IMR-90 (cell line): ENCODE data around the gene FH.

Experiments used
- BHLHE40 ChIP-seq: fragments of 150-350 bp; IDR thresholded peaks from 2 replicates; pipeline ENCODE4 v1.6.1; 2016; ENCODE audit warnings: mild to moderate bottlenecking, low read depth, low read length
- CEBPB ChIP-seq: IDR thresholded peaks from 2 replicates; pipeline ENCODE4 v1.6.1; 2012; ENCODE audit warnings: low read depth, low read length, improper control_type of control experiment
- CHD1 ChIP-seq: IDR thresholded peaks from 2 replicates; pipeline ENCODE4 v1.6.1; 2012; ENCODE audit warnings: low read depth, low read length, improper control_type of control experiment
- FOS ChIP-seq: fragments of 150-350 bp; IDR thresholded peaks from 2 replicates; pipeline ENCODE4 v1.6.1; 2016; ENCODE audit warnings: low read depth, low read length
- MAZ ChIP-seq: IDR thresholded peaks from 2 replicates; pipeline ENCODE4 v1.6.1; 2012; ENCODE audit warnings: low read depth, mild to moderate bottlenecking, low read length, improper control_type of control experiment, moderate library complexity, borderline replicate concordance
- MXI1 ChIP-seq: IDR thresholded peaks from 2 replicates; pipeline ENCODE4 v1.6.1; 2012; ENCODE audit warnings: low read depth, mild to moderate bottlenecking, low read length, moderate library complexity, borderline replicate concordance
- NFE2L2 ChIP-seq: fragments of 150-350 bp; IDR thresholded peaks from 2 replicates; pipeline ENCODE4 v1.6.1; 2016; ENCODE audit warnings: low read depth, mild to moderate bottlenecking, low read length
- POLR2A ChIP-seq: IDR thresholded peaks from 2 replicates; pipeline ENCODE4 v1.6.1; 2012; ENCODE audit warnings: mild to moderate bottlenecking, low read depth, low read length
- RAD21 ChIP-seq: IDR thresholded peaks from 2 replicates; pipeline ENCODE4 v1.6.1; 2012; ENCODE audit warnings: low read length, improper control_type of control experiment
- RCOR1 ChIP-seq: IDR thresholded peaks from 2 replicates; pipeline ENCODE4 v1.6.1; 2012; ENCODE audit warnings: mild to moderate bottlenecking, low read length, improper control_type of control experiment; ENCODE audit not compliant: insufficient replicate concordance
- RFX5 ChIP-seq: IDR thresholded peaks from 2 replicates; pipeline ENCODE4 v1.8.0; 2012; ENCODE audit warnings: low read depth, mild to moderate bottlenecking, low read length, moderate library complexity
- USF2 ChIP-seq: fragments of 150-350 bp; IDR thresholded peaks from 2 replicates; pipeline ENCODE4 v1.6.1; 2017; ENCODE audit warnings: mild to moderate bottlenecking, antibody characterized with exemption, low read length, low read depth
- TF ChIP-seq, protein P1 (sequence below): conservative IDR thresholded peaks from 2 replicates; pipeline ENCODE4 v1.5.1; 2012; ENCODE audit warnings: mild to moderate bottlenecking, low read depth, low read length, improper control_type of control experiment
- TF ChIP-seq, protein P2 (sequence below): fragments of 150-350 bp; IDR thresholded peaks from 2 replicates; pipeline ENCODE4 v1.6.1; 2016; ENCODE audit warnings: low read depth, mild to moderate bottlenecking, low read length, moderate library complexity, borderline replicate concordance

- TF ChIP-seq CHD1, result no peak
- TF ChIP-seq, protein P1, sequence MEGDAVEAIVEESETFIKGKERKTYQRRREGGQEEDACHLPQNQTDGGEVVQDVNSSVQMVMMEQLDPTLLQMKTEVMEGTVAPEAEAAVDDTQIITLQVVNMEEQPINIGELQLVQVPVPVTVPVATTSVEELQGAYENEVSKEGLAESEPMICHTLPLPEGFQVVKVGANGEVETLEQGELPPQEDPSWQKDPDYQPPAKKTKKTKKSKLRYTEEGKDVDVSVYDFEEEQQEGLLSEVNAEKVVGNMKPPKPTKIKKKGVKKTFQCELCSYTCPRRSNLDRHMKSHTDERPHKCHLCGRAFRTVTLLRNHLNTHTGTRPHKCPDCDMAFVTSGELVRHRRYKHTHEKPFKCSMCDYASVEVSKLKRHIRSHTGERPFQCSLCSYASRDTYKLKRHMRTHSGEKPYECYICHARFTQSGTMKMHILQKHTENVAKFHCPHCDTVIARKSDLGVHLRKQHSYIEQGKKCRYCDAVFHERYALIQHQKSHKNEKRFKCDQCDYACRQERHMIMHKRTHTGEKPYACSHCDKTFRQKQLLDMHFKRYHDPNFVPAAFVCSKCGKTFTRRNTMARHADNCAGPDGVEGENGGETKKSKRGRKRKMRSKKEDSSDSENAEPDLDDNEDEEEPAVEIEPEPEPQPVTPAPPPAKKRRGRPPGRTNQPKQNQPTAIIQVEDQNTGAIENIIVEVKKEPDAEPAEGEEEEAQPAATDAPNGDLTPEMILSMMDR, result no peak
- TF ChIP-seq RFX5, result no peak
- no peak for TF ChIP-seq POLR2A
- TF ChIP-seq MAZ, result no peak
- no peak for TF ChIP-seq NFE2L2
- TF ChIP-seq BHLHE40, result no peak
- no peak for TF ChIP-seq RCOR1
- TF ChIP-seq CEBPB, result no peak
- TF ChIP-seq RAD21, result no peak
- TF ChIP-seq, protein P2, sequence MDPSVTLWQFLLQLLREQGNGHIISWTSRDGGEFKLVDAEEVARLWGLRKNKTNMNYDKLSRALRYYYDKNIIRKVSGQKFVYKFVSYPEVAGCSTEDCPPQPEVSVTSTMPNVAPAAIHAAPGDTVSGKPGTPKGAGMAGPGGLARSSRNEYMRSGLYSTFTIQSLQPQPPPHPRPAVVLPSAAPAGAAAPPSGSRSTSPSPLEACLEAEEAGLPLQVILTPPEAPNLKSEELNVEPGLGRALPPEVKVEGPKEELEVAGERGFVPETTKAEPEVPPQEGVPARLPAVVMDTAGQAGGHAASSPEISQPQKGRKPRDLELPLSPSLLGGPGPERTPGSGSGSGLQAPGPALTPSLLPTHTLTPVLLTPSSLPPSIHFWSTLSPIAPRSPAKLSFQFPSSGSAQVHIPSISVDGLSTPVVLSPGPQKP, result no peak
- TF ChIP-seq FOS, result no peak
- no peak for TF ChIP-seq MXI1
- TF ChIP-seq USF2, result no peak
Measured at GRCh38 chr1:241456743-241457142, 62.8 kb downstream of the FH start.
